ENCODE data around the gene BRPF1.

- TF ChIP-seq REST (IDR thresholded peaks at IDR 0.05; ENCODE audit: low read depth, low read length) (no peak), SMC3 (IDR thresholded peaks at IDR 0.05; ENCODE audit: borderline replicate concordance, low read length) (no peak), TAF1 (IDR thresholded peaks at IDR 0.05; ENCODE audit: borderline replicate concordance, low read depth, low read length) (no peak), CTCF (IDR thresholded peaks at IDR 0.05 in 2 of 3, conservative IDR thresholded peaks at IDR 0.05 in 1 of 3; ENCODE audit: control insufficient read depth in 2 of 3, extremely low read depth in 1 of 3, insufficient read depth in 1 of 3, low read depth in 3 of 3, low read length in 3 of 3) (no peak), YY1 (IDR thresholded peaks at IDR 0.05; ENCODE audit: low read depth, low read length) (no peak), CUX1 (IDR thresholded peaks at IDR 0.05; ENCODE audit: insufficient replicate concordance, low read depth, low read length) (no peak), E2F4 (IDR thresholded peaks at IDR 0.05; ENCODE audit: low read depth, low read length) (no peak), IRF3 (IDR thresholded peaks at IDR 0.05) (no peak), EZH2 (IDR thresholded peaks at IDR 0.05; ENCODE audit: borderline replicate concordance, control insufficient read depth, low read depth, low read length) (no peak)
Observed at GRCh38 chr3:9717563-9717962, 14.0 kb upstream of the BRPF1 start.

Measured in GM12878 (cell line).